ENCODE measurements around the gene CA5A. TPM values are rescaled to one million over a fixed set of nuclear protein-coding genes. Genes with fewer than 3 reads are reported as not detected.
A peak's percentile ranks its signal among the peaks of the same experiment; 100 is the strongest.
"Not testable (repeated sequence)": the region's sequence is repeated elsewhere in the genome, so short reads cannot be mapped to it uniquely, and the experiment has no call there.

Gene CA5A
- total and polyA plus RNA-seq, 2 of the 13 experiments (the other 11 are each of a cell fraction or from before 2014, with no cell fraction given): 66.8 to 106 TPM

- peak; percentile 79 for TF ChIP-seq ZNF687 (CRISPR knock-in tag; IDR thresholded peaks at IDR 0.05)
- TF ChIP-seq SKI (IDR thresholded peaks at IDR 0.05; ENCODE audit: partially characterized antibody): peak; percentile 30
- TF ChIP-seq HNF4A (CRISPR knock-in tag; IDR thresholded peaks at IDR 0.05): peak; percentile 87
- TF ChIP-seq ZFP90 (CRISPR knock-in tag; IDR thresholded peaks at IDR 0.05; ENCODE audit: borderline replicate concordance): 0 out of 2 replicates have a peak, but pooled peaks have one; percentile 19
- 0 out of 2 replicates have a peak, but pooled peaks have one; percentile 16 for TF ChIP-seq ZNF263 (CRISPR knock-in tag; IDR thresholded peaks at IDR 0.05)
- peak; percentile 12; the same call in 1 of the 3 replicates for TF ChIP-seq MXI1 (IDR thresholded peaks at IDR 0.05; ENCODE audit: borderline replicate concordance, low read depth, low read length)
- TF ChIP-seq ZBTB7B (CRISPR knock-in tag; IDR thresholded peaks at IDR 0.05): peak; percentile 42; the same call in 1 of the 2 replicates
- peak; percentile 51; the same call in 1 of the 2 replicates for TF ChIP-seq ZMYM4 (CRISPR knock-in tag; IDR thresholded peaks at IDR 0.05)
- peak; percentile 26; the same call in 1 of the 2 replicates for TF ChIP-seq MNT (IDR thresholded peaks at IDR 0.05)
- peak; percentile 49; the same call in 1 of the 2 replicates for TF ChIP-seq ZNF644 (CRISPR knock-in tag; IDR thresholded peaks at IDR 0.05; ENCODE audit: low read depth)
- TF ChIP-seq ZBTB38 (CRISPR knock-in tag; IDR thresholded peaks at IDR 0.05): 0 out of 2 replicates have a peak, but pooled peaks have one; percentile 40
- TF ChIP-seq ZNF691 (CRISPR knock-in tag; IDR thresholded peaks at IDR 0.05; ENCODE audit: borderline replicate concordance, low read depth): peak; percentile 11; the same call in 1 of the 2 replicates
- TF ChIP-seq UBTF (CRISPR knock-in tag; IDR thresholded peaks at IDR 0.05): peak; percentile 40; the same call in 1 of the 2 replicates
- TF ChIP-seq PAXIP1 (CRISPR knock-in tag; conservative IDR thresholded peaks at IDR 0.05): peak; percentile 75
- TF ChIP-seq SOX13 (IDR thresholded peaks at IDR 0.05): not testable (repeated sequence)
- TF ChIP-seq SOX13 (CRISPR knock-in tag; conservative IDR thresholded peaks at IDR 0.05 in 1 of 2, IDR thresholded peaks at IDR 0.05 in 1 of 2): peak in 1 of 2 experiments; percentile 20; a peak in 1 of 4 replicates
Measured at GRCh38 chr16:87885371-87885967, 50.9 kb downstream of the CA5A start (continued).
